ENCODE results near the gene F2. TPM values are rescaled to one million over a fixed set of nuclear protein-coding genes. Genes with fewer than 3 reads are reported as not detected.

Gene F2
- total and polyA plus RNA-seq, 2 of the 13 experiments (the other 11 are each of a cell fraction or from before 2014, with no cell fraction given), result 330 to 801 TPM

GRCh38 chr11:46700241-46701077 lies 18.6 kb upstream of the F2 start, which contains the start of the genes ARHGAP1 and ZNF408 (continued):
- TF ChIP-seq HMGXB4 (CRISPR knock-in tag; IDR thresholded peaks at IDR 0.05; ENCODE audit: borderline replicate concordance in 1 of 2, low read depth in 1 of 2) (peak; percentile 80 to 85; a peak in 2 of 4 replicates), ZNF337 (CRISPR knock-in tag; IDR thresholded peaks at IDR 0.05; ENCODE audit: borderline replicate concordance, low read depth) (peak; percentile 71; the same call in 1 of the 2 replicates), ZNF580 (CRISPR knock-in tag; IDR thresholded peaks at IDR 0.05; ENCODE audit: borderline replicate concordance, low read depth) (peak; percentile 76; the same call in 1 of the 2 replicates), NFAT5 (CRISPR knock-in tag; IDR thresholded peaks at IDR 0.05) (no peak), SUZ12 (IDR thresholded peaks at IDR 0.05; ENCODE audit: low read depth, low read length) (no peak), TFAP4 (IDR thresholded peaks at IDR 0.05; ENCODE audit: borderline replicate concordance, low read depth) (peak; percentile 67; the same call in 1 of the 2 replicates), YY1 (IDR thresholded peaks at IDR 0.05; ENCODE audit: insufficient read depth, insufficient replicate concordance, low read depth, low read length) (peak; percentile 80), KLF11 (CRISPR knock-in tag; IDR thresholded peaks at IDR 0.05) (peak; percentile 93), GMEB1 (CRISPR knock-in tag; IDR thresholded peaks at IDR 0.05; ENCODE audit: borderline replicate concordance) (peak; percentile 76; the same call in 1 of the 2 replicates), ZNF782 (CRISPR knock-in tag; IDR thresholded peaks at IDR 0.05; ENCODE audit: borderline replicate concordance) (peak; percentile 57; the same call in 1 of the 2 replicates), ZNF333 (CRISPR knock-in tag; IDR thresholded peaks at IDR 0.05; ENCODE audit: borderline replicate concordance) (no peak), PBX3 (CRISPR knock-in tag; IDR thresholded peaks at IDR 0.05; ENCODE audit: borderline replicate concordance) (no peak), ZFP36L2 (CRISPR knock-in tag; IDR thresholded peaks at IDR 0.05) (no peak), ZNF484 (CRISPR knock-in tag; IDR thresholded peaks at IDR 0.05; ENCODE audit: borderline replicate concordance, low read depth) (no peak), TBX3 (IDR thresholded peaks at IDR 0.05; ENCODE audit: borderline replicate concordance) (peak; percentile 63; the same call in 1 of the 2 replicates)
